Trophoblast cell (in vitro differentiated cells and primary cell): ENCODE results near the gene CLEC4C.

Experiments
- DNase-seq, 2 donors: peaks; one replicate each; pipeline ENCODE4 v3.0.0-alpha.2; 2016
- H2AFZ ChIP-seq: 2 replicates; pipeline ENCODE4 v1.6.1; 2013; ENCODE audit warnings: low read length, moderate library complexity, mild to moderate bottlenecking; ENCODE audit not compliant: insufficient read depth, poor library complexity
- H2AK5ac ChIP-seq: 2 replicates; pipeline ENCODE4 v1.6.1; 2013; ENCODE audit warnings: mild to moderate bottlenecking, low read length
- H2BK120ac ChIP-seq: 2 replicates; pipeline ENCODE4 v1.6.1; 2013; ENCODE audit warnings: low read length, mild to moderate bottlenecking, moderate library complexity; ENCODE audit not compliant: insufficient read depth, poor library complexity
- H2BK12ac ChIP-seq: 2 replicates; pipeline ENCODE4 v1.6.1; 2013; ENCODE audit warnings: mild to moderate bottlenecking, low read length, moderate library complexity
- H2BK5ac ChIP-seq: 2 replicates; pipeline ENCODE4 v1.6.1; 2013; ENCODE audit warnings: low read length, low read depth, moderate library complexity, mild to moderate bottlenecking; ENCODE audit not compliant: poor library complexity
- H3K14ac ChIP-seq: 2 replicates; pipeline ENCODE4 v1.6.1; 2013; ENCODE audit warnings: mild to moderate bottlenecking, low read length
- H3K18ac ChIP-seq: 2 replicates; pipeline ENCODE4 v1.6.1; 2013; ENCODE audit warnings: mild to moderate bottlenecking, low read length
- H3K23ac ChIP-seq: 2 replicates; pipeline ENCODE4 v1.6.1; 2013; ENCODE audit warnings: low read length
- H3K27ac ChIP-seq: 2 replicates; pipeline ENCODE4 v1.5.1; 2013; ENCODE audit warnings: low read depth, mild to moderate bottlenecking, inconsistent platforms, low read length, moderate library complexity
- H3K27me3 ChIP-seq: 2 replicates; pipeline ENCODE4 v1.6.1; 2013; ENCODE audit warnings: inconsistent platforms, mild to moderate bottlenecking, low read length, moderate library complexity; ENCODE audit not compliant: insufficient read depth
- H3K36me3 ChIP-seq, 2 experiments: 1 replicate in 1 of 2; 2 replicates in 1 of 2; pipeline ENCODE4 v1.6.1; 2013; ENCODE audit warnings: low read length in 2 of 2, mild to moderate bottlenecking in 2 of 2, moderate library complexity in 1 of 2; ENCODE audit not compliant: insufficient read depth in 2 of 2, control insufficient read depth in 1 of 2
- H3K4ac ChIP-seq: 2 replicates; pipeline ENCODE4 v1.6.1; 2013; ENCODE audit warnings: low read depth, mild to moderate bottlenecking, low read length, moderate library complexity
- H3K4me1 ChIP-seq, 2 experiments: 1 replicate in 1 of 2; 2 replicates in 1 of 2; pipeline ENCODE4 v1.6.1; 2013; ENCODE audit warnings: low read length in 2 of 2, mild to moderate bottlenecking in 2 of 2, moderate library complexity in 1 of 2; ENCODE audit not compliant: insufficient read depth in 2 of 2, control insufficient read depth in 1 of 2
- H3K4me2 ChIP-seq: 2 replicates; pipeline ENCODE4 v1.6.1; 2013; ENCODE audit warnings: inconsistent platforms, mild to moderate bottlenecking, low read length, moderate library complexity
- H3K4me3 ChIP-seq: 2 replicates; pipeline ENCODE4 v1.5.1; 2013; ENCODE audit warnings: mild to moderate bottlenecking, low read depth, low read length, inconsistent platforms
- H3K79me1 ChIP-seq: one replicate; pipeline ENCODE4 v1.6.1; 2013; ENCODE audit warnings: low read length
- H3K79me2 ChIP-seq: 2 replicates; pipeline ENCODE4 v1.6.1; 2013; ENCODE audit warnings: low read length, mild to moderate bottlenecking; ENCODE audit not compliant: control insufficient read depth, insufficient read depth, poor library complexity
- H3K9ac ChIP-seq: 2 replicates; pipeline ENCODE4 v1.6.1; 2013; ENCODE audit warnings: mild to moderate bottlenecking, low read length
- H3K9me3 ChIP-seq: 2 replicates; pipeline ENCODE4 v1.6.1; 2013; ENCODE audit warnings: low read depth, mild to moderate bottlenecking, control low read depth, inconsistent platforms, low read length; ENCODE audit not compliant: insufficient read depth
- H4K12ac ChIP-seq: 2 replicates; pipeline ENCODE4 v1.6.1; 2013; ENCODE audit warnings: low read depth, mild to moderate bottlenecking, low read length, moderate library complexity
- H4K8ac ChIP-seq: 2 replicates; pipeline ENCODE4 v1.6.1; 2013; ENCODE audit warnings: low read depth, mild to moderate bottlenecking, low read length, moderate library complexity
- H4K91ac ChIP-seq: one replicate; pipeline ENCODE4 v1.6.1; 2013; ENCODE audit warnings: low read depth, mild to moderate bottlenecking, low read length, moderate library complexity
- WGBS: extraction: QIAGEN DNeasy Blood & Tissue Kit; methylation state at CpG from one replicate; pipeline ENCODE4 v1.1.7; 2013; ENCODE audit warnings: missing lambda C conversion rate; ENCODE audit not compliant: insufficient read length, insufficient coverage; ENCODE audit errors: extremely low coverage; 5-methylcytosine and 5-hydroxymethylcytosine counted together

The CLEC4C gene

DNA sequence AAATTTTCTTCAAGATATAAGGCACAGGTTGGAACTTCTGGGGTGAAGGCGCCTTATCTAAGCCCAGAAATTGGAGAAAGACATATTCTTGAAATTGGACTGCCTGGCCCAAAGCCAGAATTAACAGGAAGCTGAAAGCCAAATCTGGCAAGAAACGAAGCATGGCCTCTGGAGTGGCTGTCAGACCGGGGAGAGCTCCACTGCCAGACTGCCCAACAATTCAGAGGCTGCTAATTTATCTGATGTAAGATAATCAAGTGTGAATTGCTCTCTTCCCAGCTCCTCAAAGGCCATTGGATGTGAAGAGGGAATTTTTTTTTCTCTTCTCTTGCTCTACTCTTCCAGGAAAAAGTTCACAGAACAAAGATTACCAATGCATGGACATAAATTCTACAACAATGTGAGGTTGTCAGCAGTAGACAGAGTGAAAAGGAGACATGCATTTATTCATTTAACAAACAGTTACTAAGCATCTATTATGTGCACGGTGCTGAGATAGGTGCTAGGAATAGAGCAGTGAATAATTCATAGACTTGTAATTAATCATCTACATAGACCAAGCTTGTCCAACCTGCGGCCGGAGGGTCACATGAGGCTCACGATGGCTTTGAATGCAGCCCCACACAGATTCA lies 51.5 kb downstream of the CLEC4C start, which contains the start of gene GDF3:
TSS of gene GDF3 (minus strand) at position 210 of the 632 bp plus-strand sequence. CDS start at position 163, 47 bp downstream.
- no peak within 1 kb of the TSS for H3K23ac ChIP-seq
- H3K4me2 ChIP-seq, result no peak within 1 kb of the TSS
- H3K79me1 ChIP-seq, result no peaks in the 10 kb centered on the region
- H4K91ac ChIP-seq, result no peak within 1 kb of the TSS
- H3K27ac ChIP-seq, result no peak within 1 kb of the TSS
- H3K27me3 ChIP-seq, result no peaks in the 10 kb centered on the region
- no peak for DNase-seq
- H3K14ac ChIP-seq, result no peak within 1 kb of the TSS
- no peak within 1 kb of the TSS for H2BK12ac ChIP-seq
- no CpG with 5 or more reads among the region's 7 CpGs for WGBS
- no peaks in the 10 kb centered on the region for H3K36me3 ChIP-seq
- H3K4me1 ChIP-seq, result no peaks in the 10 kb centered on the region
- no peak within 1 kb of the TSS for H2BK120ac ChIP-seq
- no peak within 1 kb of the TSS for H3K9ac ChIP-seq
- no peaks in the 10 kb centered on the region for H3K79me2 ChIP-seq
- no peak within 1 kb of the TSS for H2AFZ ChIP-seq
- no peak within 1 kb of the TSS for H3K18ac ChIP-seq
- no peak within 1 kb of the TSS for H2BK5ac ChIP-seq
- no peak within 1 kb of the TSS for H3K4me3 ChIP-seq
- no peak within 1 kb of the TSS for H2AK5ac ChIP-seq
- no peak within 1 kb of the TSS for H4K8ac ChIP-seq
- no peak within 1 kb of the TSS for H4K12ac ChIP-seq
- no peaks in the 10 kb centered on the region for H3K9me3 ChIP-seq
- no peak within 1 kb of the TSS for H3K4ac ChIP-seq

DNA sequence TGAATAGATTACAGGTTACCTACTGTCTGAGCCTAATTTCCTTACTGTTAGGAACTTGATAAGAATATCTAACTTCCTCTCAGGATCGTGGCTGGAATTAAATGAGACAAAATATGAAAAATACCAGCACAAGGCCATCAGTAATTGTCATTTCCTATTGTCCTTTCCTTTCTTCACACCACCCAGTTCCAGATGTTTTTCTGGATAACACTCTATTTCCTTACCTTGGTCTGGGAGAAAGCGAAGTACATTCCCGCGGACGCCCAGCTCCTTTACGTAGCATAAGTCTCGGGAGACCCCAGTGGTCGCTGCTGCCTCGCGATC lies 52.0 kb downstream of the CLEC4C start:
- H3K36me3 ChIP-seq, result no peaks in the 10 kb centered on the region
- no peak overlapping the region for H3K14ac ChIP-seq
- H3K9ac ChIP-seq, result no peak overlapping the region
- no peak overlapping the region for H2BK12ac ChIP-seq
- DNase-seq, result no peak
- no peaks in the 10 kb centered on the region for H3K27me3 ChIP-seq
- H2AFZ ChIP-seq, result no peak overlapping the region
- H3K4ac ChIP-seq, result no peak overlapping the region
- H4K8ac ChIP-seq, result no peak overlapping the region
- no peak overlapping the region for H3K4me3 ChIP-seq
- no CpG with 5 or more reads among the region's 10 CpGs for WGBS
- no peaks in the 10 kb centered on the region for H3K9me3 ChIP-seq
- no peak overlapping the region for H4K91ac ChIP-seq
- H3K18ac ChIP-seq, result no peak overlapping the region
- no peaks in the 10 kb centered on the region for H3K4me1 ChIP-seq
- no peak overlapping the region for H2BK5ac ChIP-seq
- H3K27ac ChIP-seq, result no peak overlapping the region
- H3K79me2 ChIP-seq, result no peaks in the 10 kb centered on the region
- no peak overlapping the region for H2AK5ac ChIP-seq
- no peak overlapping the region for H3K4me2 ChIP-seq
- H4K12ac ChIP-seq, result no peak overlapping the region
- H3K23ac ChIP-seq, result no peak overlapping the region
- no peak overlapping the region for H2BK120ac ChIP-seq
- H3K79me1 ChIP-seq, result no peaks in the 10 kb centered on the region

DNA sequence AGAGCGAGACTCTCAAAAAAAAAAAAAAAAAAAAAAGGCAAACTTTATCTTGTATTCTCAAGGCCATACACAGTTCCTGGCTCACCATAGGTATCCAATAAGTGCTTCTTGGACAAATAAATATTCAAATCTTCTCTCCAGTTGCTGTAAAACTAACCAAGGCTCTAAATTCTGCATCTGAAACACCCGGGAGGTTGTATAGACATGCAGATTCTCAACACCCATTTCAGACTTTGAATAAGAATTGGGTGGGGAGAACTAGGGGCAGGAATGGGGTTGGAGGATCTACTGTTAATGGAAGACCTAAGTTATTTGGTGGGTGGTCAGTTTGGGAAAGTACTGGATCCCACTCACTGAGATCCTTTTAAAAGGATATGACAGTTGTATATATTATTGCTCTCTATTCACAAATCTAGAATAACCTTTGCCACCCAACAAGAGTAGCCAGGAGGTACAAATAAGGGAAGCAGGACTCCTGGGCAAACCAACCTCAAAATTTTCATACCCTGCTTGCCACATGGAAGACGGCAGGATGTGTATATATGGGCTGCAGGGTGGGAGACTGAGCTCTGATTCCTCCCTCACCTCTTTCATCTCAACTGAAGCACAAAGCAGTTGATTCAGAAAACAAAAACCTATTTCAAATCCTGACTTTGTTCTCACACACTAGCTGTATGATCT lies 52.5 kb downstream of the CLEC4C start:
- Histone ChIP-seq H4K8ac (no peak overlapping the region), H3K9me3 (no peaks in the 10 kb centered on the region), H3K4ac (no peak overlapping the region), H2BK5ac (no peak overlapping the region), H3K4me3 (no peak overlapping the region), H3K4me2 (no peak overlapping the region), H3K79me2 (no peaks in the 10 kb centered on the region), H3K36me3 (no peaks in the 10 kb centered on the region), H3K79me1 (no peaks in the 10 kb centered on the region), H3K27ac (no peak overlapping the region), H3K27me3 (no peaks in the 10 kb centered on the region), H3K9ac (no peak overlapping the region), H2BK120ac (no peak overlapping the region), H3K14ac (no peak overlapping the region), H3K23ac (no peak overlapping the region), H4K12ac (no peak overlapping the region), H2BK12ac (no peak overlapping the region), H3K18ac (no peak overlapping the region), H4K91ac (no peak overlapping the region), H3K4me1 (no peaks in the 10 kb centered on the region), H2AK5ac (no peak overlapping the region), H2AFZ (no peak overlapping the region)
- DNase-seq, result no peak
- WGBS, result no CpG with 5 or more reads among the region's 3 CpGs

DNA sequence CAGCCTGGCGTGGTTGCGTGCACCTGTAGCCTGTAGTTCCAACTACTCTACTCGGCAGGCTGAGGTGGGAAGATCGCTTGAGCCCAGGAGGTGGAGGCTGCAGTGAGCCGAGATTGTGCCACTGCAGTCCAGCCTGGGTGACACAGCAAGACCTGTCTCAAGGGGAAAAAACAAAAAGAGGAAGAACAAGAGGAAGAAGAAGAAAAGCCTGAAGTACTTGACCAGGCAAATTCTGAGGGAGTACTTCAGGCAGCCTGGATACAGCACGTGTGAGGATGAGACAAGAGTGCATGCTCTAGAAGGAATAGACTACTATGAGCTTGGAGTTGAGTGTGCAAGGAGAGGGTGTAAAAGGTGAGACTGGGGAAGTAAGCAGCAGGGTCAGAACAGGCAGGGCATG lies 53.4 kb downstream of the CLEC4C start:
- H2AK5ac ChIP-seq, result no peak overlapping the region
- H4K8ac ChIP-seq, result no peak overlapping the region
- no peaks in the 10 kb centered on the region for H3K4me1 ChIP-seq
- no peak overlapping the region for H4K12ac ChIP-seq
- no peak overlapping the region for H4K91ac ChIP-seq
- no CpG with 5 or more reads among the region's 6 CpGs for WGBS
- no peaks in the 10 kb centered on the region for H3K27me3 ChIP-seq
- H3K9ac ChIP-seq, result no peak overlapping the region
- H2BK120ac ChIP-seq, result no peak overlapping the region
- H3K27ac ChIP-seq, result no peak overlapping the region
- no peak overlapping the region for H2AFZ ChIP-seq
- H3K9me3 ChIP-seq, result no peaks in the 10 kb centered on the region
- DNase-seq, result no peak
- H3K79me2 ChIP-seq, result no peaks in the 10 kb centered on the region
- H3K36me3 ChIP-seq, result no peaks in the 10 kb centered on the region
- no peak overlapping the region for H2BK12ac ChIP-seq
- H3K4me3 ChIP-seq, result no peak overlapping the region
- no peak overlapping the region for H3K14ac ChIP-seq
- no peak overlapping the region for H3K4ac ChIP-seq
- no peaks in the 10 kb centered on the region for H3K79me1 ChIP-seq
- H3K23ac ChIP-seq, result no peak overlapping the region
- H3K4me2 ChIP-seq, result no peak overlapping the region
- no peak overlapping the region for H2BK5ac ChIP-seq
- no peak overlapping the region for H3K18ac ChIP-seq
